Ovary (tissue), 3 donors: ENCODE results near the gene CRLF2.

Experiments
- EP300 ChIP-seq: sonication (generic); formaldehyde crosslinking; IDR thresholded peaks from one replicate; pipeline ENCODE4 v1.6.1; 2017; ENCODE audit warnings: antibody characterized with exemption
- POLR2A ChIP-seq: fragments of 450-650 bp; IDR thresholded peaks from one replicate; pipeline ENCODE4 v1.6.1; 2017; ENCODE audit warnings: antibody characterized with exemption, mild to moderate bottlenecking, moderate library complexity
- TF ChIP-seq, protein P1 (sequence below), 3 donors: fragments of 450-650 bp in 2 of 3; fragments of 200-600 bp in 1 of 3; IDR thresholded peaks; one replicate each; pipeline versions ENCODE4 v1.5.1 to v1.8.0; 2016 to 2022; ENCODE audit warnings: antibody characterized with exemption in 3 of 3, mild to moderate bottlenecking in 1 of 3
- donor health status: DM: no; HTN: no; CAD: no.

DNA sequence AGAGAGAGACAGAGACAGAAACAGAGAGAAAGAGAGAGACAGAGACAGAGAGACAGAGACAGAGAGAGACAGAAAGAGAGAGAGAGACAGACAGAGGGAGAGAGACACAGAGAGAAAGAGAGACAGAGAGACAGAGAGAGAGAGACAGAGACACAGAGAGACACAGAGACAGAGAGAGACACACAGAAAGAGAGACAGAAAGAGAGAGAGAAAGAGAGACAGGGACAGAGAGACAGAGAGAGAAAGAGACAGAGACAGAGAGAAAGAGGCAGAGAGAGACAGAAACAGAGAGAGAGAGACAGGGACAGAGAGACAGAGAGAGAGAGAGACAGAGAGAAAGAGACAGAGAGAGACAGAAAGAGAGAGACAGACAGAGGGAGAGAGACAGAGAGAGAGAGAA, 52.9 kb downstream of the CRLF2 start:
- TF ChIP-seq, protein P1, sequence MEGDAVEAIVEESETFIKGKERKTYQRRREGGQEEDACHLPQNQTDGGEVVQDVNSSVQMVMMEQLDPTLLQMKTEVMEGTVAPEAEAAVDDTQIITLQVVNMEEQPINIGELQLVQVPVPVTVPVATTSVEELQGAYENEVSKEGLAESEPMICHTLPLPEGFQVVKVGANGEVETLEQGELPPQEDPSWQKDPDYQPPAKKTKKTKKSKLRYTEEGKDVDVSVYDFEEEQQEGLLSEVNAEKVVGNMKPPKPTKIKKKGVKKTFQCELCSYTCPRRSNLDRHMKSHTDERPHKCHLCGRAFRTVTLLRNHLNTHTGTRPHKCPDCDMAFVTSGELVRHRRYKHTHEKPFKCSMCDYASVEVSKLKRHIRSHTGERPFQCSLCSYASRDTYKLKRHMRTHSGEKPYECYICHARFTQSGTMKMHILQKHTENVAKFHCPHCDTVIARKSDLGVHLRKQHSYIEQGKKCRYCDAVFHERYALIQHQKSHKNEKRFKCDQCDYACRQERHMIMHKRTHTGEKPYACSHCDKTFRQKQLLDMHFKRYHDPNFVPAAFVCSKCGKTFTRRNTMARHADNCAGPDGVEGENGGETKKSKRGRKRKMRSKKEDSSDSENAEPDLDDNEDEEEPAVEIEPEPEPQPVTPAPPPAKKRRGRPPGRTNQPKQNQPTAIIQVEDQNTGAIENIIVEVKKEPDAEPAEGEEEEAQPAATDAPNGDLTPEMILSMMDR (IDR thresholded peaks at IDR 0.05) = no peak
- no peak for TF ChIP-seq EP300
- no peak for TF ChIP-seq POLR2A
